Endothelial cell of umbilical vein (primary cell): Measurements from ENCODE around the gene VEPH1.

Experiments used
- EZH2 ChIP-seq: IDR thresholded peaks from 2 replicates; pipeline ENCODE4 v1.6.1; 2012; ENCODE audit warnings: borderline replicate concordance, low read depth, mild to moderate bottlenecking, moderate library complexity, low read length, inconsistent platforms; ENCODE audit not compliant: severe bottlenecking
- FOS ChIP-seq: IDR thresholded peaks from 2 replicates; pipeline ENCODE4 v1.6.1; 2011; ENCODE audit warnings: mild to moderate bottlenecking, low read length, moderate library complexity, borderline replicate concordance; ENCODE audit not compliant: insufficient read depth
- JUN ChIP-seq: IDR thresholded peaks from 2 replicates; pipeline ENCODE4 v1.6.1; 2011; ENCODE audit warnings: borderline replicate concordance, low read depth; ENCODE audit not compliant: insufficient read length, insufficient read depth
- MYC ChIP-seq: IDR thresholded peaks from one replicate; pipeline ENCODE4 v1.6.1; 2011; ENCODE audit warnings: mild to moderate bottlenecking, low read depth, low read length
- POLR2A ChIP-seq: IDR thresholded peaks from 2 replicates; pipeline ENCODE4 v1.6.1; 2012; ENCODE audit warnings: low read depth, mild to moderate bottlenecking, control low read depth, low read length
- TF ChIP-seq, protein P1 (sequence below), 2 donors: IDR thresholded peaks; 1 replicate in 1 of 2; 2 replicates in 1 of 2; pipeline ENCODE4 v1.5.1; 2011; ENCODE audit warnings: low read length in 2 of 2, mild to moderate bottlenecking in 2 of 2, moderate library complexity in 2 of 2, control low read depth in 1 of 2, inconsistent platforms in 1 of 2, low read depth in 1 of 2; ENCODE audit not compliant: insufficient read depth in 1 of 2; ENCODE audit errors: extremely low read depth in 1 of 2

DNA sequence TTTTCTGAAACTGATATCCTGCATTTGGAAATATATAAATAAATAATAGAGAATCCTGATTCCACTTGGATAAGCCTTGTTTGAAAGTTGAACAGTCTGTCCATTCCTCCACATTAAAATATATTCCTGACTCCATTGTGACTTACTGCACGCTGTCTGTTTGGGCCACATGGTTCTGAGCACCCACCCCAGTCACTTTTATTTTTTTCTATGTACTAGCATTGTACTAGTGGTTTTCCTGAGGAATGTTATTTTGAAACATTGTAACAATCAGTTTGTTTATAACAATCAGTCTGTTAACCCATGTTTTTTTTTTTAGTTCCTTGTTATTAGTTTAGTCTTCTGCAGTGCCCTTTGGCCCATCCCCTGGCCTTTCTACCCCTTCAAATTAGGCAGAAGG lies 255.8 kb downstream of the VEPH1 start:
- TF ChIP-seq, protein P1, sequence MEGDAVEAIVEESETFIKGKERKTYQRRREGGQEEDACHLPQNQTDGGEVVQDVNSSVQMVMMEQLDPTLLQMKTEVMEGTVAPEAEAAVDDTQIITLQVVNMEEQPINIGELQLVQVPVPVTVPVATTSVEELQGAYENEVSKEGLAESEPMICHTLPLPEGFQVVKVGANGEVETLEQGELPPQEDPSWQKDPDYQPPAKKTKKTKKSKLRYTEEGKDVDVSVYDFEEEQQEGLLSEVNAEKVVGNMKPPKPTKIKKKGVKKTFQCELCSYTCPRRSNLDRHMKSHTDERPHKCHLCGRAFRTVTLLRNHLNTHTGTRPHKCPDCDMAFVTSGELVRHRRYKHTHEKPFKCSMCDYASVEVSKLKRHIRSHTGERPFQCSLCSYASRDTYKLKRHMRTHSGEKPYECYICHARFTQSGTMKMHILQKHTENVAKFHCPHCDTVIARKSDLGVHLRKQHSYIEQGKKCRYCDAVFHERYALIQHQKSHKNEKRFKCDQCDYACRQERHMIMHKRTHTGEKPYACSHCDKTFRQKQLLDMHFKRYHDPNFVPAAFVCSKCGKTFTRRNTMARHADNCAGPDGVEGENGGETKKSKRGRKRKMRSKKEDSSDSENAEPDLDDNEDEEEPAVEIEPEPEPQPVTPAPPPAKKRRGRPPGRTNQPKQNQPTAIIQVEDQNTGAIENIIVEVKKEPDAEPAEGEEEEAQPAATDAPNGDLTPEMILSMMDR (IDR thresholded peaks at IDR 0.05; ENCODE audit: extremely low read depth in 1 of 2, insufficient read depth in 1 of 2, low read depth in 1 of 2, low read length in 2 of 2) = no peak
- no peak for TF ChIP-seq FOS
- no peak for TF ChIP-seq POLR2A
- TF ChIP-seq EZH2 = no peak
- TF ChIP-seq JUN = no peak
- no peak for TF ChIP-seq MYC
